ENCODE measurements around the gene SAMD3. TPM values are rescaled to one million over a fixed set of nuclear protein-coding genes. Genes with fewer than 3 reads are reported as not detected.

SAMD3 gene
- total and polyA plus RNA-seq, 2 of the 8 experiments (the other 6 are each of a cell fraction or from before 2014, with no cell fraction given) = 1.8 to 1.9 TPM

GRCh38 chr6:130158056-130158455 is 64.7 kb downstream of the SAMD3 start:
- no peak overlapping the region for H3K9ac ChIP-seq (replicated peaks in 1 of 4; ENCODE audit: extremely low read depth in 1 of 4, low read depth in 3 of 4, low read length in 3 of 4)
- H2AFZ ChIP-seq (ENCODE audit: low read length) = no peak overlapping the region
- H3K4me1 ChIP-seq (replicated peaks in 1 of 4; ENCODE audit: control insufficient read depth in 3 of 4, insufficient read depth in 4 of 4, low read length in 3 of 4) = no peaks in the 10 kb centered on the region
- H3K79me1 ChIP-seq (ENCODE audit: low read depth, low read length) = no peaks in the 10 kb centered on the region
- TF ChIP-seq CTCF (IDR thresholded peaks at IDR 0.05; ENCODE audit: control extremely low read depth in 1 of 3, insufficient read depth in 1 of 3, low read depth in 1 of 3, low read length in 3 of 3) (no peak), KDM5A (IDR thresholded peaks at IDR 0.05; ENCODE audit: low read length) (no peak), RFX5 (IDR thresholded peaks at IDR 0.05; ENCODE audit: borderline replicate concordance, low read depth, low read length) (no peak), POLR2AphosphoS5 (IDR thresholded peaks at IDR 0.05; ENCODE audit: low read depth, low read length) (no peak), SIRT6 (IDR thresholded peaks at IDR 0.05; ENCODE audit: low read length) (no peak)
- H2BK20ac ChIP-seq (ENCODE audit: low read length) = no peak overlapping the region
- H3K4ac ChIP-seq (replicated peaks; ENCODE audit: insufficient read length, low read depth, low read length) = no peak overlapping the region
- H4K20me1 ChIP-seq (replicated peaks in 1 of 2; ENCODE audit: control insufficient read depth in 1 of 2, insufficient read depth in 2 of 2, low read length in 2 of 2) = no peaks in the 10 kb centered on the region
- H2BK12ac ChIP-seq (ENCODE audit: low read depth, low read length) = no peak overlapping the region
- H3K9me3 ChIP-seq (ENCODE audit: insufficient read depth in 2 of 2, low read depth in 1 of 2, low read length in 1 of 2) = peaks cover 7 to 8% of the 10 kb centered on the region in 2 experiments; a peak in 3 of 4 replicates
- ChIA-PET POLR2A (ENCODE audit: partially characterized antibody) (no interaction called here), CTCF (ENCODE audit: partially characterized antibody) (no interaction called here)
- no peak overlapping the region for H3K18ac ChIP-seq (ENCODE audit: extremely low read depth, low read length)
- H4K8ac ChIP-seq (ENCODE audit: extremely low read depth, insufficient read depth, low read length) = no peak overlapping the region
- no peak overlapping the region for H3K14ac ChIP-seq (ENCODE audit: insufficient read length)
- no peak overlapping the region for H2BK15ac ChIP-seq (ENCODE audit: low read length)
- no peaks in the 10 kb centered on the region for H3K27me3 ChIP-seq (replicated peaks in 1 of 4; ENCODE audit: control insufficient read depth in 3 of 4, extremely low read depth in 1 of 4, insufficient read depth in 3 of 4, low read length in 3 of 4)
- H3K79me2 ChIP-seq (ENCODE audit: control insufficient read depth in 1 of 2, insufficient read depth in 2 of 2, low read length in 2 of 2) = no peaks in the 10 kb centered on the region
- H2BK5ac ChIP-seq (ENCODE audit: low read depth, low read length) = no peak overlapping the region
- FAIRE-seq (no peak), DNase-seq (ENCODE audit: low read depth in 1 of 2, low spot score in 2 of 2) (no peak)
- WGBS, 2 experiments (ENCODE audit: extremely low coverage in 1 of 2, insufficient coverage in 1 of 2, insufficient read length in 1 of 2, insufficient replicate concordance in 2 of 2, low coverage in 1 of 2, low lambda C conversion rate in 2 of 2, missing lambda C conversion rate in 1 of 2) = 97% methylated on average over 2 of the region's 2 CpGs; no CpG with 5 or more reads in 1 of the 2 experiments
- H3K36me3 ChIP-seq (ENCODE audit: control insufficient read depth in 2 of 4, insufficient read depth in 4 of 4, low read length in 3 of 4) = peaks cover 0 to 4% (median 0%) of the 10 kb centered on the region in 4 experiments; a peak in 1 of 8 replicates
- no peak overlapping the region for H3K4me3 ChIP-seq (ENCODE audit: extremely low read depth in 1 of 4, insufficient read depth in 2 of 4, low read depth in 3 of 4, low read length in 4 of 4)
- H2BK120ac ChIP-seq (replicated peaks; ENCODE audit: low read depth, low read length) = no peak overlapping the region
- no peak overlapping the region for H3K4me2 ChIP-seq (ENCODE audit: insufficient read depth in 1 of 2, low read depth in 2 of 2, low read length in 2 of 2)
- no peak overlapping the region for H3K56ac ChIP-seq (replicated peaks; ENCODE audit: insufficient read length, low read depth, low read length)
- H4K91ac ChIP-seq (replicated peaks; ENCODE audit: insufficient read length, low read length) = no peak overlapping the region
- no peak overlapping the region for H4K5ac ChIP-seq (ENCODE audit: insufficient read length, low read depth, low read length)
- no peak overlapping the region for H2AK5ac ChIP-seq (ENCODE audit: low read depth, low read length)
- H3K23ac ChIP-seq (ENCODE audit: insufficient read length) = no peak overlapping the region
- no peaks in the 10 kb centered on the region for H3K23me2 ChIP-seq (ENCODE audit: low read depth, low read length)
- H3K27ac ChIP-seq (ENCODE audit: low read depth, low read length) = no peak overlapping the region

Data from H1 (cell line).